HepG2 (cell line): ENCODE results near the gene STARD5. TPM values are rescaled to one million over a fixed set of nuclear protein-coding genes. Genes with fewer than 3 reads are reported as not detected.

ENCODE experiments used
- AGO1 ChIP-seq: fragments of 200-400 bp; formaldehyde crosslinking; IDR thresholded peaks from 2 replicates; pipeline ENCODE4 v1.6.1; 2017; ENCODE audit warnings: mild to moderate bottlenecking, low read depth, low read length, moderate library complexity; ENCODE audit not compliant: poor library complexity, severe bottlenecking
- MLLT10 ChIP-seq: sonication (generic); formaldehyde crosslinking; IDR thresholded peaks from 2 replicates; pipeline ENCODE4 v1.4.0; 2020; ENCODE audit warnings: missing genetic modification reagents
- MNT ChIP-seq: fragments of 450-650 bp; IDR thresholded peaks from 2 replicates; pipeline ENCODE4 v1.6.1; 2016
- MTA1 ChIP-seq: sonication (generic); formaldehyde crosslinking; IDR thresholded peaks from 2 replicates; pipeline ENCODE4 v1.4.0; 2020; ENCODE audit warnings: missing genetic modification reagents, mild to moderate bottlenecking, borderline replicate concordance
- ONECUT2 ChIP-seq: sonication (generic); formaldehyde crosslinking; IDR thresholded peaks from 2 replicates; pipeline ENCODE4 v1.4.0; 2020; ENCODE audit warnings: missing genetic modification reagents
- SMARCC2 ChIP-seq: fragments of 450-650 bp; IDR thresholded peaks from 2 replicates; pipeline ENCODE4 v1.6.1; 2017; ENCODE audit warnings: antibody characterized with exemption, mild to moderate bottlenecking
- ZNF362 ChIP-seq: sonication (generic); formaldehyde crosslinking; IDR thresholded peaks from 2 replicates; pipeline ENCODE4 v1.4.0; 2020; ENCODE audit warnings: missing genetic modification reagents, mild to moderate bottlenecking, borderline replicate concordance
- ZNF468 ChIP-seq: sonication (generic); formaldehyde crosslinking; IDR thresholded peaks from 2 replicates; pipeline ENCODE4 v1.8.0; 2022; ENCODE audit warnings: mild to moderate bottlenecking, moderate library complexity, missing genetic modification reagents
- ZNF510 ChIP-seq: sonication (generic); formaldehyde crosslinking; IDR thresholded peaks from 2 replicates; pipeline ENCODE4 v1.4.0; 2020; ENCODE audit warnings: low read depth, mild to moderate bottlenecking, missing genetic modification reagents
- ZNF883 ChIP-seq: sonication (generic); formaldehyde crosslinking; IDR thresholded peaks from 2 replicates; pipeline ENCODE4 v1.5.1; 2020; ENCODE audit warnings: mild to moderate bottlenecking, missing genetic modification reagents; ENCODE audit errors: not compliant biosample characterization
- polyA plus RNA-seq, 8 experiments: library from polyadenylated mRNA; depleted of rRNA in 3 of 8; stranded (reverse) in 7 of 8; unstranded in 1 of 8; fragments of >200 nt; fragmentation: Illumina TruSeq in 4 of 8; extraction: Trizol in 4 of 8; gene quantifications; 2 replicates each; pipeline versions ENCODE4 v1.2.1 to v1.2.3, GENCODE V29; 2011 to 2016; ENCODE audit warnings: low read depth in 4 of 8, missing spikeins in 1 of 8, mixed read lengths in 1 of 8; ENCODE audit not compliant: insufficient read depth in 1 of 8
- total RNA-seq, 5 experiments: library from RNA; depleted of rRNA; stranded (reverse); fragments of >200 nt; fragmentation: Illumina TruSeq; extraction: Trizol; gene quantifications; 2 replicates each; pipeline ENCODE4 v1.2.3, GENCODE V29; 2016; ENCODE audit warnings: low read depth in 1 of 5
- TF ChIP-seq, protein P1 (sequence below), 2 experiments: sonication (generic) in 1 of 2; formaldehyde crosslinking in 1 of 2; IDR thresholded peaks; 2 replicates each; pipeline versions ENCODE4 v1.5.1 to v1.6.1; 2011 to 2020; ENCODE audit warnings: borderline replicate concordance in 1 of 2, low read depth in 1 of 2, low read length in 1 of 2, mild to moderate bottlenecking in 1 of 2, missing genetic modification reagents in 1 of 2, moderate library complexity in 1 of 2

The STARD5 gene
- total and polyA plus RNA-seq, 2 of the 13 experiments (the other 11 are each of a cell fraction or from before 2014, with no cell fraction given), result 3.1 to 3.5 TPM

- TF ChIP-seq AGO1 (no peak), ZNF362 (CRISPR knock-in tag) (no peak), ZNF510 (CRISPR knock-in tag) (no peak), MTA1 (CRISPR knock-in tag) (no peak), ZNF468 (no peak), ZNF883 (CRISPR knock-in tag) (no peak), SMARCC2 (no peak), ONECUT2 (CRISPR knock-in tag) (no peak), MNT (no peak), MLLT10 (CRISPR knock-in tag) (no peak)
- TF ChIP-seq, protein P1, sequence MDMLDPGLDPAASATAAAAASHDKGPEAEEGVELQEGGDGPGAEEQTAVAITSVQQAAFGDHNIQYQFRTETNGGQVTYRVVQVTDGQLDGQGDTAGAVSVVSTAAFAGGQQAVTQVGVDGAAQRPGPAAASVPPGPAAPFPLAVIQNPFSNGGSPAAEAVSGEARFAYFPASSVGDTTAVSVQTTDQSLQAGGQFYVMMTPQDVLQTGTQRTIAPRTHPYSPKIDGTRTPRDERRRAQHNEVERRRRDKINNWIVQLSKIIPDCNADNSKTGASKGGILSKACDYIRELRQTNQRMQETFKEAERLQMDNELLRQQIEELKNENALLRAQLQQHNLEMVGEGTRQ (IDR thresholded peaks at IDR 0.05; ENCODE audit: low read depth, low read length), result no peak
- TF ChIP-seq, protein P1 (CRISPR knock-in tag; IDR thresholded peaks at IDR 0.05; ENCODE audit: borderline replicate concordance), result no peak
- TF ChIP-seq, all 625 proteins: peak for 0
These were observed 44.1 kb downstream of the STARD5 start (continued) for GRCh38 chr15:81279621-81280485.
